ENCODE data around the gene MAPK10. TPM values are rescaled to one million over a fixed set of nuclear protein-coding genes. Genes with fewer than 3 reads are reported as not detected.

The MAPK10 gene
- total and polyA plus RNA-seq, 2 donors (not counting 3 experiments of a cell fraction or from before 2014, with no cell fraction given) = 0.17 TPM; not detected in 1

DNA sequence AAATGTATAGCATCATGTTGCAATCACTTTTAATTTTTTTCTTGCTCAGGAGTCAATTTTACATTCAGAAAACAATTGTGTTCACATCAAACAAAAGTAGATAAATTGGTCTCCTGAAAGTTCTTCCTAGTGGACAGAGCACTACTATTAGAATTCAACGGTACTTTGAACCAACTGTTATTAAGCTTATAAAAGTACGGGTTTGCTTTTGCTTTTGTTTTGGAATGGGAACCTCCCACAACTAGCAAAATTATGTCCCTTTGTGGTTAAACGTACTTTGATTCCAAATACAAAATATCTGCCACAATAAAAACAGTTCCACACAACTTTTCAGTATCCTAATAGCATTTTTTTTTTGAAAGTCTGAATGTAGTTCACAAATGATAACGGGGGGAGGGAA is 8.6 kb upstream of the MAPK10 start:
- Histone ChIP-seq H4K20me1 (replicated peaks; ENCODE audit: control insufficient read depth, extremely low read depth, insufficient read depth, low read length) (no peaks in the 10 kb centered on the region), H3K27me3 (ENCODE audit: control insufficient read depth in 2 of 2, insufficient read depth in 2 of 2, low read length in 2 of 2) (no peaks in the 10 kb centered on the region), H3K4me1 (ENCODE audit: control insufficient read depth, extremely low read depth, insufficient read depth, low read length) (no peaks in the 10 kb centered on the region), H3K9me3 (replicated peaks; ENCODE audit: control insufficient read depth, insufficient read depth, low read length) (no peaks in the 10 kb centered on the region), H3K9me1 (replicated peaks; ENCODE audit: control insufficient read depth, extremely low read depth, insufficient read depth, low read length) (no peaks in the 10 kb centered on the region), H3K79me2 (ENCODE audit: control insufficient read depth, insufficient read depth, low read length) (no peaks in the 10 kb centered on the region), H3K4me3 (replicated peaks in 1 of 3; ENCODE audit: insufficient read depth in 1 of 3, low read depth in 1 of 3, low read length in 3 of 3) (no peak overlapping the region), H3K4me2 (ENCODE audit: insufficient read depth, low read length) (no peak overlapping the region), H3K27ac (ENCODE audit: insufficient read depth, low read depth, low read length) (no peak overlapping the region), H3K36me3 (ENCODE audit: control insufficient read depth in 2 of 2, extremely low read depth in 1 of 2, insufficient read depth in 2 of 2, low read length in 2 of 2) (no peaks in the 10 kb centered on the region), H3K9ac (replicated peaks; ENCODE audit: extremely low read depth, insufficient read depth, low read length) (no peak overlapping the region), H2AFZ (ENCODE audit: low read depth, low read length) (no peak overlapping the region)
- DNase-seq (ENCODE audit: low read depth, low spot score) = no peak
- POLR2A ChIA-PET = no interaction called here
- CTCF ChIA-PET = interaction anchor here (1.4 kb wide), 1 partner anchor 9 kb away, joined by 6 read pairs; no protein-coding TSS in a partner anchor
- dilution Hi-C loops (cut with MboI; ENCODE audit: extremely low pct_ligation_motif_present, low sequenced_read_pairs) (no loop called here), intact Hi-C loops (cut with micrococcal nuclease) (no loop called here)
- TF ChIP-seq, protein P1, sequence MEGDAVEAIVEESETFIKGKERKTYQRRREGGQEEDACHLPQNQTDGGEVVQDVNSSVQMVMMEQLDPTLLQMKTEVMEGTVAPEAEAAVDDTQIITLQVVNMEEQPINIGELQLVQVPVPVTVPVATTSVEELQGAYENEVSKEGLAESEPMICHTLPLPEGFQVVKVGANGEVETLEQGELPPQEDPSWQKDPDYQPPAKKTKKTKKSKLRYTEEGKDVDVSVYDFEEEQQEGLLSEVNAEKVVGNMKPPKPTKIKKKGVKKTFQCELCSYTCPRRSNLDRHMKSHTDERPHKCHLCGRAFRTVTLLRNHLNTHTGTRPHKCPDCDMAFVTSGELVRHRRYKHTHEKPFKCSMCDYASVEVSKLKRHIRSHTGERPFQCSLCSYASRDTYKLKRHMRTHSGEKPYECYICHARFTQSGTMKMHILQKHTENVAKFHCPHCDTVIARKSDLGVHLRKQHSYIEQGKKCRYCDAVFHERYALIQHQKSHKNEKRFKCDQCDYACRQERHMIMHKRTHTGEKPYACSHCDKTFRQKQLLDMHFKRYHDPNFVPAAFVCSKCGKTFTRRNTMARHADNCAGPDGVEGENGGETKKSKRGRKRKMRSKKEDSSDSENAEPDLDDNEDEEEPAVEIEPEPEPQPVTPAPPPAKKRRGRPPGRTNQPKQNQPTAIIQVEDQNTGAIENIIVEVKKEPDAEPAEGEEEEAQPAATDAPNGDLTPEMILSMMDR (IDR thresholded peaks at IDR 0.05; ENCODE audit: extremely low read depth in 1 of 2, insufficient read depth in 1 of 2, low read depth in 1 of 2, low read length in 2 of 2) = no peak
- TF ChIP-seq, protein P2, sequence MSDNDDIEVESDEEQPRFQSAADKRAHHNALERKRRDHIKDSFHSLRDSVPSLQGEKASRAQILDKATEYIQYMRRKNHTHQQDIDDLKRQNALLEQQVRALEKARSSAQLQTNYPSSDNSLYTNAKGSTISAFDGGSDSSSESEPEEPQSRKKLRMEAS (IDR thresholded peaks at IDR 0.05; ENCODE audit: insufficient read depth, insufficient read length) = no peak
- TF ChIP-seq GATA2 (IDR thresholded peaks at IDR 0.05; ENCODE audit: insufficient read depth, insufficient read length, low read depth, low read length) = no peak
- TF ChIP-seq JUN (IDR thresholded peaks at IDR 0.05; ENCODE audit: borderline replicate concordance, insufficient read depth, insufficient read length, low read depth) = no peak
- TF ChIP-seq EZH2 (IDR thresholded peaks at IDR 0.05; ENCODE audit: borderline replicate concordance, low read depth, low read length, severe bottlenecking) = no peak
- no peak for TF ChIP-seq FOS (IDR thresholded peaks at IDR 0.05; ENCODE audit: borderline replicate concordance, insufficient read depth, low read length)
- TF ChIP-seq POLR2A (IDR thresholded peaks at IDR 0.05; ENCODE audit: low read depth, low read length) = no peak
- TF ChIP-seq MYC (IDR thresholded peaks at IDR 0.05; ENCODE audit: low read depth, low read length) = no peak
- TF ChIP-seq POLR2AphosphoS5 (IDR thresholded peaks at IDR 0.05; ENCODE audit: insufficient read depth, low read depth, low read length) = no peak
- no TSS peak for BruUV-seq (replicated peaks)
- FAIRE-seq = no peak

Measured in endothelial cell of umbilical vein (primary cell).